ENCODE results near the gene CBLB.

The CBLB gene

GRCh38 chr3:105786990-105787389, 81.8 kb downstream of the CBLB start:
- in situ Hi-C loops (cut with MboI; ENCODE audit: low sequenced_read_pairs, unreplicated experiment): no loop called here
- no peak for DNase-seq (ENCODE audit: low spot score)
- TF ChIP-seq CTCF (IDR thresholded peaks at IDR 0.05; ENCODE audit: borderline replicate concordance, control extremely low read depth, extremely low read depth, insufficient read depth, missing control alignments): no peak

GRCh38 chr3:105786241-105786640, 82.6 kb downstream of the CBLB start:
- no peak for DNase-seq (ENCODE audit: low spot score)
- in situ Hi-C loops (cut with MboI; ENCODE audit: low sequenced_read_pairs, unreplicated experiment): no loop called here
- TF ChIP-seq CTCF (IDR thresholded peaks at IDR 0.05; ENCODE audit: borderline replicate concordance, control extremely low read depth, extremely low read depth, insufficient read depth, missing control alignments): no peak

- no peak for DNase-seq (ENCODE audit: low spot score)
- in situ Hi-C loops (cut with MboI; ENCODE audit: low sequenced_read_pairs, unreplicated experiment): no loop called here
- TF ChIP-seq CTCF (IDR thresholded peaks at IDR 0.05; ENCODE audit: borderline replicate concordance, control extremely low read depth, extremely low read depth, insufficient read depth, missing control alignments): no peak
Measured at GRCh38 chr3:105785803-105786202, 83.0 kb downstream of the CBLB start.

GRCh38 chr3:105783631-105784030, 85.2 kb downstream of the CBLB start:
- in situ Hi-C loops (cut with MboI; ENCODE audit: low sequenced_read_pairs, unreplicated experiment): no loop called here
- no peak for TF ChIP-seq CTCF (IDR thresholded peaks at IDR 0.05; ENCODE audit: borderline replicate concordance, control extremely low read depth, extremely low read depth, insufficient read depth, missing control alignments)
- DNase-seq (ENCODE audit: low spot score): no peak

- in situ Hi-C loops (cut with MboI; ENCODE audit: low sequenced_read_pairs, unreplicated experiment): no loop called here
- TF ChIP-seq CTCF (IDR thresholded peaks at IDR 0.05; ENCODE audit: borderline replicate concordance, control extremely low read depth, extremely low read depth, insufficient read depth, missing control alignments): no peak
- no peak for DNase-seq (ENCODE audit: low spot score)
Measured at GRCh38 chr3:105781871-105782270, 86.9 kb downstream of the CBLB start.

GRCh38 chr3:105780107-105780506, 88.7 kb downstream of the CBLB start:
- no peak for DNase-seq (ENCODE audit: low spot score)
- no peak for TF ChIP-seq CTCF (IDR thresholded peaks at IDR 0.05; ENCODE audit: borderline replicate concordance, control extremely low read depth, extremely low read depth, insufficient read depth, missing control alignments)
- in situ Hi-C loops (cut with MboI; ENCODE audit: low sequenced_read_pairs, unreplicated experiment): no loop called here

- DNase-seq (ENCODE audit: low spot score): no peak
- in situ Hi-C loops (cut with MboI; ENCODE audit: low sequenced_read_pairs, unreplicated experiment): no loop called here
- TF ChIP-seq CTCF (IDR thresholded peaks at IDR 0.05; ENCODE audit: borderline replicate concordance, control extremely low read depth, extremely low read depth, insufficient read depth, missing control alignments): no peak
Measured at GRCh38 chr3:105775368-105775767, 93.4 kb downstream of the CBLB start.
